K562 (cell line): ENCODE data around the gene DCLK2. TPM values are rescaled to one million over a fixed set of nuclear protein-coding genes. Genes with fewer than 3 reads are reported as not detected.

ENCODE experiments used
- ATAC-seq: fragments of 200-7000 bp; cut with Tn5 transposase; 3 replicates; pipeline ENCODE4 v1.9.1; 2020; ENCODE audit warnings: moderate library complexity
- BruUV-seq: library from RNA; stranded (reverse); fragments of 400-500 nt; replicated peaks from 2 replicates; lab custom pipeline; 2021; lab: Mats Ljungman, UMichigan
- CTCF ChIA-PET: fragments of 300-600 bp; formaldehyde crosslinking; extraction: SDS; loops from one replicate; lab custom pipeline; 2021; ENCODE audit warnings: low intra/inter-chr PET ratio; lab: Yijun Ruan, JAX
- POLR2A ChIA-PET: fragments of 300-600, 350-650 bp; sonication (Branson Sonifier 250); formaldehyde crosslinking; extraction: SDS; loops from one replicate; lab custom pipeline; 2021; ENCODE audit warnings: antibody characterized with exemption, inconsistent platforms; lab: Yijun Ruan, JAX
- DNase-seq, 4 experiments: peaks; one replicate each; pipeline versions ENCODE4 v3.0.0 to v3.0.0-alpha.2; 2011 to 2018; ENCODE audit warnings: low spot score in 3 of 4, mixed read lengths in 3 of 4; ENCODE audit errors: extremely low read depth in 1 of 4
- FAIRE-seq: peaks from 2 replicates; lab custom pipeline; 2011; peaks lifted over from hg19 to GRCh38; lab: Jason Lieb, UNC
- H2AFZ ChIP-seq: 2 replicates; pipeline ENCODE4 v1.6.0; 2011; ENCODE audit warnings: low read depth, low read length, control low read depth, inconsistent platforms
- H3K27ac ChIP-seq: fragments of 200-600 bp; 3 replicates; pipeline ENCODE4 v1.8.0; 2011; ENCODE audit warnings: low read depth, mild to moderate bottlenecking, control low read depth, inconsistent platforms, low read length, moderate library complexity, mixed read lengths; ENCODE audit errors: extremely low read depth
- H3K27me3 ChIP-seq, 2 experiments: fragments of 300-600 bp in 1 of 2; 2 replicates in 1 of 2; 3 replicates in 1 of 2; pipeline versions ENCODE4 v1.6.0 to v1.8.0; 2011; ENCODE audit warnings: inconsistent platforms in 2 of 2, low read length in 2 of 2, mild to moderate bottlenecking in 1 of 2, mixed read lengths in 1 of 2, moderate library complexity in 1 of 2; ENCODE audit not compliant: control insufficient read depth in 2 of 2, insufficient read depth in 2 of 2
- H3K36me3 ChIP-seq: fragments of 300-600 bp; 3 replicates; pipeline ENCODE4 v1.8.0; 2011; ENCODE audit warnings: mild to moderate bottlenecking, low read length, inconsistent platforms; ENCODE audit not compliant: control insufficient read depth, insufficient read depth
- H3K4me1 ChIP-seq, 2 experiments: fragments of 200-600 bp in 1 of 2; replicated peaks in 1 of 2; 2 replicates in 1 of 2; 3 replicates in 1 of 2; pipeline versions ENCODE4 v1.5.1 to v1.8.0; 2011; ENCODE audit warnings: inconsistent platforms in 2 of 2, low read length in 2 of 2, mild to moderate bottlenecking in 1 of 2, mixed read lengths in 1 of 2, moderate library complexity in 1 of 2; ENCODE audit not compliant: control insufficient read depth in 2 of 2, insufficient read depth in 2 of 2
- H3K4me2 ChIP-seq: 2 replicates; pipeline ENCODE4 v1.6.1; 2011; ENCODE audit warnings: low read length, control low read depth, inconsistent platforms, mixed read lengths; ENCODE audit not compliant: insufficient read depth
- H3K4me3 ChIP-seq: fragments of 200-600 bp; sonication (generic), shearing (Covaris generic); 2 replicates; pipeline ENCODE4 v1.5.1; 2016; ENCODE audit warnings: control low read depth, inconsistent platforms
- H3K79me2 ChIP-seq: fragments of 200-600 bp; 3 replicates; pipeline ENCODE4 v1.8.0; 2011; ENCODE audit warnings: low read length, inconsistent platforms; ENCODE audit not compliant: control insufficient read depth, insufficient read depth
- H3K9ac ChIP-seq, 2 experiments: 2 replicates each; pipeline versions ENCODE4 v1.6.0 to v1.6.1; 2011; ENCODE audit warnings: low read depth in 2 of 2, low read length in 2 of 2, control low read depth in 1 of 2, inconsistent platforms in 1 of 2, mild to moderate bottlenecking in 1 of 2, mixed read lengths in 1 of 2; ENCODE audit not compliant: insufficient read depth in 1 of 2
- H3K9me1 ChIP-seq: one replicate; pipeline ENCODE4 v1.6.0; 2011; ENCODE audit warnings: inconsistent platforms, mild to moderate bottlenecking, low read length, moderate library complexity; ENCODE audit not compliant: control insufficient read depth, insufficient read depth
- H3K9me3 ChIP-seq: replicated peaks from 2 replicates; pipeline ENCODE4 v1.5.1; 2011; ENCODE audit warnings: low read depth, low read length, inconsistent platforms; ENCODE audit not compliant: control insufficient read depth, insufficient read depth
- H4K20me1 ChIP-seq: replicated peaks from 2 replicates; pipeline ENCODE4 v1.6.1; 2011; ENCODE audit warnings: low read length, inconsistent platforms, mixed read lengths; ENCODE audit not compliant: control insufficient read depth, insufficient read depth
- ATF7 ChIP-seq: fragments of 450-650 bp; IDR thresholded peaks from 2 replicates; pipeline ENCODE4 v1.7.1; 2014; ENCODE audit warnings: mild to moderate bottlenecking, moderate library complexity
- KDM1A ChIP-seq, 2 experiments: fragments of 450-650 bp; IDR thresholded peaks; 2 replicates each; pipeline ENCODE4 v1.6.1; 2016; ENCODE audit warnings: mild to moderate bottlenecking in 2 of 2
- KLF10 ChIP-seq: fragments of 250-450 bp; sonication (Bioruptor Pico); IDR thresholded peaks from 2 replicates; pipeline ENCODE4 v1.6.1; 2021; ENCODE audit warnings: matching md5 sums
- NR2C2 ChIP-seq, 2 experiments: fragments of 200-800 bp in 1 of 2; sonication (Bioruptor generic) in 1 of 2; sonication (generic) in 1 of 2; formaldehyde crosslinking in 1 of 2; IDR thresholded peaks; 2 replicates each; pipeline versions ENCODE4 v1.6.1 to v1.8.0; 2016 to 2022; ENCODE audit warnings: mild to moderate bottlenecking in 1 of 2, missing compliant biosample characterization in 1 of 2, missing genetic modification characterization in 1 of 2, missing genetic modification reagents in 1 of 2
- OTX1 ChIP-seq: fragments of 450-650 bp; formaldehyde crosslinking; IDR thresholded peaks from 2 replicates; pipeline ENCODE4 v1.4.0; 2022; ENCODE audit warnings: mild to moderate bottlenecking
- POLR2AphosphoS2 ChIP-seq: IDR thresholded peaks from 2 replicates; pipeline ENCODE4 v1.6.1; 2012; ENCODE audit warnings: low read length, improper control_type of control experiment
- SIRT6 ChIP-seq: IDR thresholded peaks from one replicate; pipeline ENCODE4 v1.6.1; 2012; ENCODE audit warnings: low read depth, mild to moderate bottlenecking, control low read depth, inconsistent platforms, low read length, moderate library complexity
- SUPT5H ChIP-seq: fragments of 450-650 bp; IDR thresholded peaks from 2 replicates; pipeline ENCODE4 v1.6.1; 2016
- TBL1XR1 ChIP-seq, 2 experiments: IDR thresholded peaks; 2 replicates each; pipeline ENCODE4 v1.6.1; 2012; ENCODE audit warnings: improper control_type of control experiment in 2 of 2, low read length in 2 of 2, mild to moderate bottlenecking in 1 of 2
- ZNF124 ChIP-seq: sonication (generic); formaldehyde crosslinking; IDR thresholded peaks from 2 replicates; pipeline ENCODE4 v1.8.1; 2022; ENCODE audit warnings: missing genetic modification reagents
- WGBS: fragments of 100-300 bp; shearing (Covaris generic); methylation state at CpG from one replicate; pipeline ENCODE4 v1.1.6; 2016; ENCODE audit warnings: low coverage, mixed read lengths; ENCODE audit not compliant: insufficient coverage; ENCODE audit errors: missing lambda C conversion rate; 5-methylcytosine and 5-hydroxymethylcytosine counted together
- in situ Hi-C: fragments of 300-500 bp; cut with MboI; formaldehyde crosslinking; loops from 4 replicates; pipeline ENCODE4 v1.15.0; 2018; ENCODE audit warnings: inconsistent platforms, mixed read lengths
- intact Hi-C: fragments of 100-400 bp; cut with micrococcal nuclease; formaldehyde crosslinking; loops from 2 replicates; pipeline ENCODE4 v1.14.2; 2022
- polyA plus RNA-seq, 8 experiments: library from polyadenylated mRNA; depleted of rRNA in 4 of 8; stranded (reverse) in 5 of 8; unstranded in 3 of 8; fragments of >200 nt; fragmentation: Nextera tagmentation in 2 of 8; fragmentation: Illumina TruSeq in 1 of 8; extraction: Ambion mirVana in 2 of 8; extraction: Trizol in 1 of 8; gene quantifications; 2 replicates each; pipeline versions ENCODE4 v1.2.1 to v1.2.3, GENCODE V29; 2011 to 2014; ENCODE audit warnings: inconsistent platforms in 1 of 8, missing spikeins in 1 of 8
- total RNA-seq, 7 experiments: library from RNA; depleted of rRNA in 6 of 7; stranded (reverse); fragments of >200 nt in 6 of 7; fragmentation: Illumina TruSeq in 2 of 7; extraction: Trizol in 2 of 7; gene quantifications; 2 replicates each; pipeline versions ENCODE4 v1.2.1 to v1.2.3, GENCODE V29; 2011 to 2021; ENCODE audit warnings: low replicate concordance in 1 of 7

Gene DCLK2
- total and polyA plus RNA-seq, 9 of the 15 experiments (the other 6 are each of a cell fraction or from before 2014, with no cell fraction given), result not detected

- FAIRE-seq (no peak), DNase-seq (no peak), ATAC-seq (no peak)
- no peaks in the 10 kb centered on the region for H3K79me2 ChIP-seq
- TF ChIP-seq NR2C2 (CRISPR knock-in tag; IDR thresholded peaks at IDR 0.05), result no peak
- TF ChIP-seq NR2C2 (tag; IDR thresholded peaks at IDR 0.05), result no peak
- no peak for TF ChIP-seq OTX1 (CRISPR knock-in tag)
- TF ChIP-seq SUPT5H, result no peak
- TF ChIP-seq ATF7, result no peak
- TF ChIP-seq KLF10, result no peak
- no peak for TF ChIP-seq SIRT6
- TF ChIP-seq POLR2AphosphoS2, result no peak
- no peak for TF ChIP-seq TBL1XR1 (IDR thresholded peaks at IDR 0.05; ENCODE audit: low read length in 2 of 2)
- TF ChIP-seq ZNF124 (CRISPR knock-in tag), result no peak
- no peak for TF ChIP-seq KDM1A (IDR thresholded peaks at IDR 0.05)
- no peaks in the 10 kb centered on the region for H3K9me1 ChIP-seq
- no TSS peak for BruUV-seq
- H3K36me3 ChIP-seq, result no peaks in the 10 kb centered on the region
- 2% methylated on average over 6 of the region's 6 CpGs for WGBS
- H3K4me3 ChIP-seq, result no peak overlapping the region
- no peak overlapping the region for H3K9ac ChIP-seq
- no peak overlapping the region for H3K27ac ChIP-seq
- CTCF ChIA-PET, result no interaction called here
- no peak overlapping the region for H2AFZ ChIP-seq
- in situ Hi-C loops, result no loop called here
- no peaks in the 10 kb centered on the region for H4K20me1 ChIP-seq
- POLR2A ChIA-PET, result no interaction called here
- H3K9me3 ChIP-seq, result no peaks in the 10 kb centered on the region
- H3K27me3 ChIP-seq, result no peaks in the 10 kb centered on the region; a peak in 1 of 5 replicates
- intact Hi-C loops, result no loop called here
- no peaks in the 10 kb centered on the region for H3K4me1 ChIP-seq
- no peak overlapping the region for H3K4me2 ChIP-seq
Observed at GRCh38 chr4:150037251-150037856, 40.9 kb upstream of the DCLK2 start.
